ENCODE data around the gene RGMA. TPM values are rescaled to one million over a fixed set of nuclear protein-coding genes. Genes with fewer than 3 reads are reported as not detected.
"Not testable (repeated sequence)": the region's sequence is repeated elsewhere in the genome, so short reads cannot be mapped to it uniquely, and the experiment has no call there.

Gene RGMA
- total RNA-seq, 6 experiments from 2014 or later: 0.06 to 0.32 (median 0.25) TPM; not detected in 2

DNA sequence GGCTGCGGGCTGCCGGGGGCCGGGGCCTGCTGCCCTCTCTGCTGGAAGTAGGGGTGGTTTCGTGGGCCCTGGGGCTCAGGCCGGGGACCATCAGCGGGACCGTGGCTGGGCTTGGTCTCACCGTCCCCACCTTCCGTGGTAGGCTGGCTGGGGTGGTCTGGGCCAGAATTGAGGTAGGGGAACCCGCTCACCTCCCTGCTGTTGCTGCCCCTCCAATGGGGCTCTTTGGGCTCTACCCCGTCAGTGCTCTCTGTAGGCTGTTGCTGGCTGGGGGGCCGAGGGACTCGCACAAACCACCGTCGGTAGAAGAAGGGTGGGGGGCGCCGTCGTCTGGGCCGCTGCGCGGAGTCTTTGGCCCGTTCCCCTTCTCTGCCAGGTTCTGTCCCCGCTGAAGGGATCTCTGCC, 23.4 kb downstream of the RGMA start:
- peaks cover 0 to under 1% of the 10 kb centered on the region in 2 donors for H3K27me3 ChIP-seq
- H3K4me3 ChIP-seq: no peak overlapping the region
- no peaks in the 10 kb centered on the region for H3K4me1 ChIP-seq
- no peaks in the 10 kb centered on the region for H3K36me3 ChIP-seq
- no peaks in the 10 kb centered on the region for H3K9me3 ChIP-seq
- peak in 1 of 3 donors; percentile 49 for DNase-seq
- H3K27ac ChIP-seq: no peak overlapping the region
- intact Hi-C loops (cut with DNase I): no loop called here
- no CpG with 5 or more reads among the region's 23 CpGs for WGBS (ENCODE audit: insufficient coverage, low coverage, low lambda C conversion rate, missing lambda C conversion rate)
- TF ChIP-seq POLR2A (IDR thresholded peaks at IDR 0.05): no peak
- TF ChIP-seq, protein P1, sequence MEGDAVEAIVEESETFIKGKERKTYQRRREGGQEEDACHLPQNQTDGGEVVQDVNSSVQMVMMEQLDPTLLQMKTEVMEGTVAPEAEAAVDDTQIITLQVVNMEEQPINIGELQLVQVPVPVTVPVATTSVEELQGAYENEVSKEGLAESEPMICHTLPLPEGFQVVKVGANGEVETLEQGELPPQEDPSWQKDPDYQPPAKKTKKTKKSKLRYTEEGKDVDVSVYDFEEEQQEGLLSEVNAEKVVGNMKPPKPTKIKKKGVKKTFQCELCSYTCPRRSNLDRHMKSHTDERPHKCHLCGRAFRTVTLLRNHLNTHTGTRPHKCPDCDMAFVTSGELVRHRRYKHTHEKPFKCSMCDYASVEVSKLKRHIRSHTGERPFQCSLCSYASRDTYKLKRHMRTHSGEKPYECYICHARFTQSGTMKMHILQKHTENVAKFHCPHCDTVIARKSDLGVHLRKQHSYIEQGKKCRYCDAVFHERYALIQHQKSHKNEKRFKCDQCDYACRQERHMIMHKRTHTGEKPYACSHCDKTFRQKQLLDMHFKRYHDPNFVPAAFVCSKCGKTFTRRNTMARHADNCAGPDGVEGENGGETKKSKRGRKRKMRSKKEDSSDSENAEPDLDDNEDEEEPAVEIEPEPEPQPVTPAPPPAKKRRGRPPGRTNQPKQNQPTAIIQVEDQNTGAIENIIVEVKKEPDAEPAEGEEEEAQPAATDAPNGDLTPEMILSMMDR (IDR thresholded peaks at IDR 0.05): no peak
- ATAC-seq: no peak

- Histone ChIP-seq H3K9me3 (no peaks in the 10 kb centered on the region), H3K4me3 (no peak overlapping the region), H3K4me1 (no peaks in the 10 kb centered on the region), H3K27me3 (no peaks in the 10 kb centered on the region), H3K27ac (no peak overlapping the region), H3K36me3 (no peaks in the 10 kb centered on the region)
- no peak for DNase-seq
- WGBS (ENCODE audit: insufficient coverage, low coverage, low lambda C conversion rate, missing lambda C conversion rate): 47% methylated on average over 5 of the region's 23 CpGs
- ATAC-seq: no peak
- intact Hi-C loops (cut with DNase I): no loop called here
- TF ChIP-seq, protein P1 (IDR thresholded peaks at IDR 0.05): no peak
- TF ChIP-seq POLR2A (IDR thresholded peaks at IDR 0.05): no peak
These were observed 25.0 kb downstream of the RGMA start for GRCh38 chr15:93063796-93064690.

DNA sequence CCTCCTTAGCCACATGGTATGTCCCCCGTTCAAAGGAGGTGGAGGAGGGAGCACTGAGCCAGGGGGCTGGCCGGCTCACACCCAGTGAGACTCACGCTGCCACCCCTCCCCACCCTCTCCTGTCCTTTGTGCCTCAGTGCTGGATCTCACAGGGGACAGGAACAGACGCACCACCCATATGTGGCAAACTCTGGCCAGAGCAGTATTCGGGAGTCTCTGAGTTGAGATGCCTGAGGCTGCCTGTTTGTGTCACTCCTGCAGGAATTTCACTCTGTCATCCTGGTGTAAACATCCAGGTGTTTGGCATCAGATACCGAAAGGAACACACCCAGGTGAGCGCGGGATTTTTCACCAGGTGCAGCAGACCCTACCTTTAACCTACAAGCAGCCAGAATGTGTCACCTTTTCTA, 25.7 kb downstream of the RGMA start:
- WGBS (ENCODE audit: insufficient coverage, low coverage, low lambda C conversion rate, missing lambda C conversion rate): 22% methylated on average over 3 of the region's 8 CpGs
- no peak overlapping the region for H3K27ac ChIP-seq

GRCh38 chr15:93062628-93063261, 26.3 kb downstream of the RGMA start:
- H3K27ac ChIP-seq; H3K36me3 ChIP-seq; intact Hi-C loops (cut with DNase I); H3K4me1 ChIP-seq; H3K27me3 ChIP-seq; H3K4me3 ChIP-seq; H3K9me3 ChIP-seq; ATAC-seq; DNase-seq: not testable (repeated sequence)
- WGBS (ENCODE audit: insufficient coverage, low coverage, low lambda C conversion rate, missing lambda C conversion rate): 29% methylated on average over 4 of the region's 13 CpGs

More for the DNA sequence above, 25.7 kb downstream of the RGMA start:
- no peak for TF ChIP-seq POLR2A (IDR thresholded peaks at IDR 0.05)
- TF ChIP-seq, protein P1 (IDR thresholded peaks at IDR 0.05): no peak
- intact Hi-C loops (cut with DNase I): no loop called here
- Histone ChIP-seq H3K4me1 (no peaks in the 10 kb centered on the region), H3K9me3 (no peaks in the 10 kb centered on the region), H3K4me3 (no peak overlapping the region), H3K27me3 (no peaks in the 10 kb centered on the region), H3K36me3 (no peaks in the 10 kb centered on the region)
- ATAC-seq (peak in 1 of 4 donors; percentile 8), DNase-seq (no peak)

Data from right lobe of liver (tissue), 6 donors.